Activated naive CD8-positive, alpha-beta T cell treated with anti-CD3 and anti-CD28 coated beads, Interleukin-2, amount 10 ng/mL, durations not matched to agents 7 days and 5 days (primary cell): ENCODE measurements around the gene CCDC18. TPM values are rescaled to one million over a fixed set of nuclear protein-coding genes. Genes with fewer than 3 reads are reported as not detected.

Source experiments
- ATAC-seq: fragments of 150-1000 bp; cut with Tn5 transposase; one replicate; pipeline ENCODE4 v1.10.0; 2021; ENCODE audit warnings: low read depth, moderate library complexity
- POLR2A ChIA-PET: fragments of 350-600 bp; sonication (Branson Sonifier 250); formaldehyde crosslinking; loops from one replicate; lab custom pipeline; 2021; ENCODE audit warnings: antibody characterized with exemption; lab: Charles Lee
- DNase-seq: peaks from one replicate; pipeline ENCODE4 v3.0.0; 2021
- H3K27ac Mint-ChIP-seq: one replicate; pipeline ENCODE4 v1.8.0; 2022; ENCODE audit warnings: mild to moderate bottlenecking, mixed read lengths
- H3K27me3 Mint-ChIP-seq: one replicate; pipeline ENCODE4 v1.8.0; 2022; ENCODE audit warnings: mild to moderate bottlenecking, moderate library complexity, mixed read lengths
- H3K36me3 Mint-ChIP-seq: one replicate; pipeline ENCODE4 v1.8.0; 2021; ENCODE audit warnings: mild to moderate bottlenecking, mixed read lengths
- H3K4me1 Mint-ChIP-seq: one replicate; pipeline ENCODE4 v1.8.0; 2021; ENCODE audit warnings: mixed read lengths
- H3K4me3 Mint-ChIP-seq: one replicate; pipeline ENCODE4 v1.8.0; 2022; ENCODE audit warnings: mild to moderate bottlenecking, moderate library complexity, mixed read lengths
- H3K9me3 Mint-ChIP-seq: one replicate; pipeline ENCODE4 v1.8.0; 2021; ENCODE audit warnings: mixed read lengths
- total RNA-seq, 2 experiments: library from RNA; stranded (reverse); gene quantifications; one replicate each; pipeline ENCODE4 v1.2.3, GENCODE V29; 2021

The CCDC18 gene
- total RNA-seq: 10 to 100 TPM; 25.2 to 29.2 TPM

GRCh38 chr1:93180723-93181613 lies at the start of gene CCDC18:
TSS of gene CCDC18 (plus strand) at chr1:93180724. CDS start at chr1:93183362, 2,638 bp downstream.
- peak within 1 kb of the TSS; percentile 99 for H3K27ac Mint-ChIP-seq
- H3K4me1 Mint-ChIP-seq: peaks cover 46% of the 10 kb centered on the region
- no peak for DNase-seq

GRCh38 chr1:93132638-93133037 lies 47.9 kb upstream of the CCDC18 start:
- DNase-seq (no peak), ATAC-seq (no peak)
- Mint-ChIP-seq H3K36me3 (peaks cover 11% of the 10 kb centered on the region), H3K4me1 (peaks cover 3% of the 10 kb centered on the region), H3K27me3 (no peaks in the 10 kb centered on the region), H3K4me3 (no peak overlapping the region), H3K9me3 (no peaks in the 10 kb centered on the region), H3K27ac (no peak overlapping the region)
- POLR2A ChIA-PET: no interaction called here

More at GRCh38 chr1:93180723-93181613, at the start of gene CCDC18:
- POLR2A ChIA-PET: interaction anchor here (0.6 to 2.6 kb wide), 6 partner anchors 9 to 665 kb away, joined by 3 to 26 read pairs (median 4); partner anchors contain the start of genes DR1 and MTF2
- no peaks in the 10 kb centered on the region for H3K9me3 Mint-ChIP-seq
- peak; percentile 10 for ATAC-seq
- H3K36me3 Mint-ChIP-seq: peaks cover 29% of the 10 kb centered on the region
- H3K27me3 Mint-ChIP-seq: no peaks in the 10 kb centered on the region
- H3K4me3 Mint-ChIP-seq: peak within 1 kb of the TSS; percentile 100

- POLR2A ChIA-PET: no interaction called here
- no peak overlapping the region for H3K4me3 Mint-ChIP-seq
- peaks cover 16% of the 10 kb centered on the region for H3K36me3 Mint-ChIP-seq
- no peaks in the 10 kb centered on the region for H3K9me3 Mint-ChIP-seq
- no peaks in the 10 kb centered on the region for H3K27me3 Mint-ChIP-seq
- no peak overlapping the region for H3K27ac Mint-ChIP-seq
- peaks cover 5% of the 10 kb centered on the region for H3K4me1 Mint-ChIP-seq
- no peak for DNase-seq
- ATAC-seq: no peak
Observed at GRCh38 chr1:93136445-93136844, 44.1 kb upstream of the CCDC18 start.

- peaks cover 7% of the 10 kb centered on the region for H3K4me1 Mint-ChIP-seq
- no peak overlapping the region for H3K4me3 Mint-ChIP-seq
- H3K27ac Mint-ChIP-seq: no peak overlapping the region
- no peak for DNase-seq
- no peaks in the 10 kb centered on the region for H3K9me3 Mint-ChIP-seq
- no peaks in the 10 kb centered on the region for H3K27me3 Mint-ChIP-seq
- H3K36me3 Mint-ChIP-seq: peaks cover 16% of the 10 kb centered on the region
- POLR2A ChIA-PET: no interaction called here
- ATAC-seq: no peak
Observed at GRCh38 chr1:93137604-93138292, 42.8 kb upstream of the CCDC18 start.

GRCh38 chr1:93140106-93140505 lies 40.4 kb upstream of the CCDC18 start:
- Mint-ChIP-seq H3K27ac (no peak overlapping the region), H3K4me1 (peaks cover 10% of the 10 kb centered on the region)
- no peak for ATAC-seq

GRCh38 chr1:93142161-93142560 lies 38.4 kb upstream of the CCDC18 start:
- Mint-ChIP-seq H3K36me3 (peaks cover 13% of the 10 kb centered on the region), H3K4me3 (no peak overlapping the region), H3K27ac (no peak overlapping the region), H3K4me1 (peaks cover 7% of the 10 kb centered on the region), H3K9me3 (no peaks in the 10 kb centered on the region), H3K27me3 (no peaks in the 10 kb centered on the region)
- no peak for ATAC-seq
- POLR2A ChIA-PET: no interaction called here
- no peak for DNase-seq

More at GRCh38 chr1:93140106-93140505, 40.4 kb upstream of the CCDC18 start:
- no peaks in the 10 kb centered on the region for H3K9me3 Mint-ChIP-seq
- H3K27me3 Mint-ChIP-seq: no peaks in the 10 kb centered on the region
- DNase-seq: no peak
- H3K36me3 Mint-ChIP-seq: peaks cover 19% of the 10 kb centered on the region
- POLR2A ChIA-PET: no interaction called here
- no peak overlapping the region for H3K4me3 Mint-ChIP-seq

GRCh38 chr1:93143136-93143535 lies 37.4 kb upstream of the CCDC18 start:
- Mint-ChIP-seq H3K4me3 (no peak overlapping the region), H3K4me1 (peaks cover 11% of the 10 kb centered on the region), H3K9me3 (no peaks in the 10 kb centered on the region), H3K36me3 (peaks cover 19% of the 10 kb centered on the region), H3K27me3 (no peaks in the 10 kb centered on the region), H3K27ac (no peak overlapping the region)
- DNase-seq (no peak), ATAC-seq (no peak)
- POLR2A ChIA-PET: interaction anchor here (0.6 kb wide), 1 partner anchor 58 kb away, joined by 3 read pairs; no protein-coding TSS in a partner anchor

GRCh38 chr1:93143769-93144168 lies 36.8 kb upstream of the CCDC18 start:
- POLR2A ChIA-PET: no interaction called here
- Mint-ChIP-seq H3K4me1 (peaks cover 11% of the 10 kb centered on the region), H3K27me3 (no peaks in the 10 kb centered on the region), H3K36me3 (peaks cover 21% of the 10 kb centered on the region), H3K4me3 (no peak overlapping the region), H3K27ac (no peak overlapping the region), H3K9me3 (no peaks in the 10 kb centered on the region)
- DNase-seq (no peak), ATAC-seq (no peak)

GRCh38 chr1:93148001-93148400 lies 32.5 kb upstream of the CCDC18 start:
- H3K27me3 Mint-ChIP-seq: no peaks in the 10 kb centered on the region
- peaks cover 24% of the 10 kb centered on the region for H3K36me3 Mint-ChIP-seq
- no peak overlapping the region for H3K27ac Mint-ChIP-seq
- POLR2A ChIA-PET: no interaction called here
- peaks cover 11% of the 10 kb centered on the region for H3K4me1 Mint-ChIP-seq
- ATAC-seq: no peak
- no peak overlapping the region for H3K4me3 Mint-ChIP-seq
- no peak for DNase-seq
- H3K9me3 Mint-ChIP-seq: no peaks in the 10 kb centered on the region

GRCh38 chr1:93150729-93151128 lies 29.8 kb upstream of the CCDC18 start:
- no peak overlapping the region for H3K27ac Mint-ChIP-seq

GRCh38 chr1:93151474-93151873 lies 29.1 kb upstream of the CCDC18 start:
- Mint-ChIP-seq H3K36me3 (peaks cover 33% of the 10 kb centered on the region), H3K4me3 (no peak overlapping the region), H3K4me1 (peaks cover 18% of the 10 kb centered on the region), H3K9me3 (no peaks in the 10 kb centered on the region), H3K27me3 (no peaks in the 10 kb centered on the region), H3K27ac (peak overlapping the region; percentile 50)
- ATAC-seq (no peak), DNase-seq (no peak)
- POLR2A ChIA-PET: no interaction called here

More at GRCh38 chr1:93150729-93151128, 29.8 kb upstream of the CCDC18 start:
- DNase-seq: no peak
- POLR2A ChIA-PET: no interaction called here
- Mint-ChIP-seq H3K27me3 (no peaks in the 10 kb centered on the region), H3K4me3 (no peak overlapping the region), H3K36me3 (peaks cover 29% of the 10 kb centered on the region), H3K4me1 (peaks cover 15% of the 10 kb centered on the region), H3K9me3 (no peaks in the 10 kb centered on the region)
- no peak for ATAC-seq

- Mint-ChIP-seq H3K27me3 (no peaks in the 10 kb centered on the region), H3K4me1 (peaks cover 14% of the 10 kb centered on the region), H3K27ac (no peak overlapping the region), H3K36me3 (peaks cover 31% of the 10 kb centered on the region), H3K9me3 (no peaks in the 10 kb centered on the region), H3K4me3 (no peak overlapping the region)
- POLR2A ChIA-PET: no interaction called here
- ATAC-seq: no peak
- no peak for DNase-seq
Observed at GRCh38 chr1:93152835-93153234, 27.7 kb upstream of the CCDC18 start.

GRCh38 chr1:93154898-93155297 lies 25.6 kb upstream of the CCDC18 start:
- no peak overlapping the region for H3K27ac Mint-ChIP-seq

More at GRCh38 chr1:93154898-93155297, 25.6 kb upstream of the CCDC18 start:
- Mint-ChIP-seq H3K4me1 (peaks cover 14% of the 10 kb centered on the region), H3K9me3 (no peaks in the 10 kb centered on the region), H3K4me3 (no peak overlapping the region), H3K27me3 (no peaks in the 10 kb centered on the region), H3K36me3 (peaks cover 24% of the 10 kb centered on the region)
- DNase-seq (no peak), ATAC-seq (peak; percentile 19)
- POLR2A ChIA-PET: no interaction called here
